ENCODE results near the gene ZC3HAV1L.

GRCh38 chr7:139051655-139052054 lies 15.8 kb upstream of the ZC3HAV1L start:
- TF ChIP-seq CTCF (IDR thresholded peaks at IDR 0.05) (no peak), POLR2A (IDR thresholded peaks at IDR 0.05) (no peak)

Data from body of pancreas (tissue), 4 donors.